ENCODE measurements around the gene ATP6V0A1.
A peak's percentile ranks its signal among the peaks of the same experiment; 100 is the strongest.
"Not testable (repeated sequence)": the region's sequence is repeated elsewhere in the genome, so short reads cannot be mapped to it uniquely, and the experiment has no call there.

Gene ATP6V0A1

DNA sequence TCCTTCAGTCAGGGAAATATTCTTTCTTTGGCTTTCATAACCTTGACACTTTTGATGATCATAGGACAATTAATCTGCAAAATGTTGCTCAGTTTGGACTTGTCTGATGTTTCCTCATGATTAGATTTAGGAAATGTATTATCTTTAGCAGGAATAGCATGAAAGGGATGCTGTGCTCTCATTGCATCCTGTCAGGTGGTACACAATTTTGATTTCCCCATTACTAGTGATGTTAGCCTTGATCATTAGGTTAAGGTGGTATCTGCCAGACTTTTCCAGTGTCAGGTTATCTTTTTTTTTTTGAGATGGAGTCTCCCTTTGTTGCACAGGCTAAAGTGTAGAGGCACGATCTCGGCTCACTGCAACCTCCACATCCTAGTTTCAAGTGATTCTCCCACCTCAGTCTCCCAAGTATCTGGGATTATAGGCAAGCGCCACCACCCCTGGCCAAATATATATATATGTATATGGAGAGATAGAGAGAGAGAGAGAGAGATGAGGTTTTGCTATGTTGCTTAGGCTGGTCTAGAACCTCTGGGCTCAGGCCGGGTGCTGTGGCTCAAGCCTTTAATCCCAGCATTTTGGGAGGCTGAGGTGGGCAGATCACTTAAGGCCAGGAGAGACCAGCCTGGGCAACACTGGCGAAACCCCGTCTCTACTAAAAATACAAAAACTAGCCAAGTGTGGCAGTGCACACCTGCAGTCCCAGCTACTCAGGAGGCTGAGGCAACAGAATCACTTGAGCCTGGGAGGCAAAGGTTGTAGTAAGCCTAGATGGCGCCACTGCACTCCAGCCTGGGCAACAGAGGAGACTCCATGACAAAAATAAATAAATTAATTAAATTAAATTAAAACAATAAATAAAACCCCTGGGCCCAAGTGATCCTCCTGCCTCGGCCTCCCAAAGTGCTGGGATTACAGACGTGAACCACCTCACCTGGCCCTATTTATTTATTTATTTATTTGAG lies 19.8 kb upstream of the ATP6V0A1 start:
- no peak for DNase-seq

- DNase-seq = no peak
These were observed 17.1 kb upstream of the ATP6V0A1 start for GRCh38 chr17:42441371-42442195.

GRCh38 chr17:42442196-42442565 lies 16.5 kb upstream of the ATP6V0A1 start:
- DNase-seq = no peak

DNA sequence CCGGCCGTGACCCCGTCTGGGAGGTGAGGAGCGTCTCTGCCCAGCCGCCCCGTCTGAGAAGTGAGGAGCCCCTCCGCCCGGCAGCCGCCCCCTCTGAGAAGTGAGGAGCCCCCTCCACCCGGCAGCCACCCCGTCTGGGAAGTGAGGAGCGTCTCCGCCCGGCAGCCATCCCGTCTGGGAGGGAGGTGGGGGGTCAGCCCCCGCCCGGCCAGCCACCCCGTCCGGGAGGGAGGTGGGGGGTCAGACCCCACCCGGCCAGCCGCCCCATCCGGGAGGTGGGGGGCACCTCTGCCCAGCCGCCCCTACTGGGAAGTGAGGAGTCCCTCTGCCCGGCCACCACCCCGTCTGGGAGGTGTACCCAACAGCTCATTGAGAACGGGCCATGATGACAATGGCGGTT lies 9.5 kb upstream of the ATP6V0A1 start:
- DNase-seq = not testable (repeated sequence)

- DNase-seq = not testable (repeated sequence)
These were observed 8.8 kb upstream of the ATP6V0A1 start for GRCh38 chr17:42449838-42450237.

DNA sequence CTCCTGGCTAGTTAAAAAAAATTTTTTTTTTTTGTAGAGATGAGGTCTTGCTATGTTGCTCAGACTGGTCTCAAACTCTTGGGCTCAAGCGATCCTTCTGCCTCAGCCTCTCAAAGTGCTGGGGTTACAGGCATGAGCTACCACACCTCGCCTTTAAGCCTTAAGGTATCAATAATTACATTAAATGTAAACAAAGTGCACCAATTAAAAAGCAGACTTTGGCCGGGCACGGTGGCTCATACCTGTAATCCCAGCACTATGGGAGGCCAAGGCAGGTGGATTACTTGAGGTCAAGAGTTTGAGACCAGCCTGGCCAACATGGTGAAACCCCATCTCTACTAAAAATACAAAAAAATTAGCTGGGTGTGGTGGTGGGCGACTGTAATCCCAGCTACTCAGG lies 7.4 kb upstream of the ATP6V0A1 start:
- DNase-seq = not testable (repeated sequence)

DNA sequence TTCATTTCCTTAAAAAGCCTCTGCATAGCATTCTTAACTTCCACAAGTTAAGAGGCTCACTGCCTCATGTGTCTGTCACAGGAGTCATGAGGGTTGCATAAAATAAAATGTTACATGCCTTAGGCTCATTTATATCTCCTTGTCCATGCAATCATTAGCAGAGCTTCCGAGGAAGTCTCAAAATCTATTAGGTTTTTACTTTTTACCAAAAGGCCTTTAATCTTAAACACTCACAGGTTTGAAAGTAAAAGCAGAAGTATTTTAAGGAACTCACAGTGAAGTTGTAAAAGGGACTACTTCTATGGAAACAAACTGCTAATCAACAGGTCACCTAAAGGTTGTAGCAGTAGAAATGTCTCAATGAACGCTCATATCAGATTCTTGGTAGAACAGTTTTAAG lies 5.2 kb upstream of the ATP6V0A1 start:
- DNase-seq = no peak

DNA sequence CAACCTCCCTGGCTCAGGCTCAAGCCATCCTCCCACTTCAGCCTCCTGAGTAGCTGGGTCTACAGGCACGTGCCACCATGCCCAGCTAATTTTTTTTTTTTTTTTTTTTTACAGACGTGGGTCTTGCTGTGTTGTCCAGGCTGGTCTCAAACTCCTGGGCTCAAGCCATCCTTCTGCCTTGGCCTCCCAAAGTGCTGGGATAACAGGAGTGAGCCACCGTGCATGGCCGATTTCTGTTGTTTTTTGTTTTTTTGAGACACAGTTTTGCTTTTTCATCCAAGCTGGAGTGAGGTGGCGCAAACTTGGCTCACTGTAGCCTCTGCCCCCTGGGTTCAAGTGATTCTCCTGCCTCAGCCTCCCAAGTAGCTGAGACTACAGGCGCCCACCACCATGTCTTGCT lies 3.7 kb upstream of the ATP6V0A1 start:
- DNase-seq = not testable (repeated sequence)

DNA sequence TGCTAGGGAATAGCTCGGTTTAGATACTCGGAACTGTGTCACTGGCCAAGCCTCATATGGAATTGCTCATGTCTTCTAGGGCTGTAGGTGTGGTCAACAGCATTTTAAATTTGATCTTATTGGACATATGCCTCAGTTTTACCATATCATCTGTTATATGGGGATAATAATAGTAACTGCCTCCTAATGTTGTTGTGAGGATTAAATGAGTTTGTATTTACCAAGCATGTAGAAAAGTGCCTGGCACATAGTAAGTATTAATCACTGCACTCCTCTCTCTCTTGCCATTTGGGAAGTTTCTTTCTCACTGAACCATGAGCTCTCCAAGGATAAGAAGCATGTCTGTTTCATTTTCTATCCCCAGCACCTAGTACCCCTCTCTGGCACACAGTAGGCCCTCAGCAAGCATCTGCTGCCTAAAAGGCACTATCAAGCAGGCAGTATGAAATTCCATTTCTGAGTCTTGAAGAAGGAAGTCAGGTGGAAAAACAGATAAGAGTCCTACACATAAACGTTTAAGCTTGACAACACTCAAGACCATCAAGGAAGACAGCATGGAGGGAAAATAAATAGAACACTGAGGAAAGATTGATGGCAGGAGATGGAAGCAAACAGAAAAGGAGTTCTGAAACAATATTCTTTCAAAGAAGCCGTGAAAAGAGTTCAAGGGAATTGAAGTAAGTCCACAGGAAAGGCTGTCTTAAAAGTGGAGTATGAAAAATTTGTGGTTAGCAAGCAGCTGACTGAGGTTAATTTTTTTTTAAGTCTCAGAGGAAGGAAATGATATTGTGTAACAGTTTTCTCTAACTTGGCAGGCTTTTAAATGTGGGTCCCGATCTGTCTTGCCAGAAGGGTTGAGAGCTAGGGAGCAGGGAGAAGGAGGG lies 2.2 kb upstream of the ATP6V0A1 start:
- DNase-seq = no peak

GRCh38 chr17:42457107-42457792 lies 1.4 kb upstream of the ATP6V0A1 start:
- DNase-seq = no peak

- peak; percentile 41 for DNase-seq
These were observed 650 bp downstream of the ATP6V0A1 start for GRCh38 chr17:42459256-42459800.

- peak; percentile 34 for DNase-seq
These were observed 1.2 kb downstream of the ATP6V0A1 start for GRCh38 chr17:42459801-42460281.

DNA sequence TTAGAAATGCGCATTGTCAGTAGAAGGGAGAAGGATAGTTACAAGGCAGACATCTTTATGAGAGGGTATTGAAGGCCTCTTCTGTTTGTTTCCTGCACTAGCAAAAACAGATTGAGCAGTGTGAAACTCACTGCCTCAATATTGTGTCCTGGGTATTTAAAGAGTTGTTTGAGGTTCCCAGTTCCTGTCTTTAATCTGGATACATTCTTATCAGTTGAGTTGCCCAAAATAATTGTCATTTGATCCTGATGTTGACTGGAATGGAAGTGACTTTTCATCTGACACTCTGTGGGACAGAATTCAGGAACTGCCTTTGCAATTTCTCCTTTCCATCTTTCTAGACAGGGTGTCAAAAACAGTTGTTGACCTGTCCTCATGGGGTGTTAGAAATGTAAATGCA lies 1.7 kb downstream of the ATP6V0A1 start:
- DNase-seq = no peak

DNA sequence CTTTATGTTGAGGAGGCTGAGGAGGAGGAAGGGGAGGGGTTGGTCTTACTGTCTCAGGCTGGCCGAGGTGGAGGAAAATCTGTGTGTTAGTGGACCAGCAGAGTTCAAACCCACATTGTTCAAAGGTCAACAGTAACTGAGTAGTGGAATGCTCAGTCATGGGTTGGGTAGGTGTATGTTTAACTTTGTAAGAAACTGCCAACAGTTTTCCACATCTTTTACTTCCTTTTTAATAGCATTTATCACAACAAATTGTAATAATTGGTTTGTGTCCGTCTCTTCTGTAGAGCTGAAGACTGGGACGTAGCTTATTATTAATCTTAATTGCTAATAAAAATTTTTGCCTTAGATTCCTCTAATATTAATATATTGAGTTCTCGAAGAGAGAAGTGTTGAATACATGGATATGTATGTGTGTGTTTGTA lies 5.3 kb downstream of the ATP6V0A1 start:
- no peak for DNase-seq

- DNase-seq = no peak
These were observed 9.2 kb downstream of the ATP6V0A1 start for GRCh38 chr17:42467889-42468288.

DNA sequence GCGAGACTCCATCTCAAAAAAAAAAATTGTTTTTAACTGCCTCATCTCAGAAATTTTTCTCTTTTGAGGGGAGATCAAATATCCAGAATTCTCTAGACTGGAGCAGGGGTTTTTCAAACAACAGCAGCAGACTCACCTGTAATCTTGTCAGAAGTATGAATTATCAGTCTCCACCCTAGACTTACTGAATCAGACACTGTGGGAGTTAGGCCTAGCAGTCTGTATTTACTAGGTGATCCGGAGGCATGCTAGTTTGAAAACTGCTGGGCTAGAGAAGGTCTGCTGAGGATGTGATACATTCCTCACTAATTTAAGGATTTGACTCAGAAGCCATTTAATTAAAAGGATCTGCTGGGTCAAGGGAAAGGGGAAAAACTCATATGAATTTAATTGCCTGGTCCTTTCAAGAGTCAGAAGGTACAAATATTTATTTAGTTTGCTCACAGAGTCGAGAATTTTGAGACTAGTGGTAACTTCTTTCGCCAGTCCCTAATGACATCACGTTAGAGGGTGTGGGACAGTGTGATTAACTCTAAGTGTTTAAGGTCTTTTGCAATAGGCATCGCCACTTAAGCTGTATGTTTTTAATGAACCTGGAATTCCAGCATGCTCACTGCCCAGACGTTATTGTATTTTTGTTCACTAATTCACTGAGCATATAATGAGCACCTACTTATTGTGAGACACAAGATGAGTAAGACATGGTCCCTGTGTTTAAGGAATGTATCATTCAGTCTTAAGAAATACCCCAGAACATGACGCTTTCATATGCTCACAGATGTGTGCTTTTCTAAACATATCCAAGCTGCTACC lies 14.2 kb downstream of the ATP6V0A1 start:
- DNase-seq = no peak

DNA sequence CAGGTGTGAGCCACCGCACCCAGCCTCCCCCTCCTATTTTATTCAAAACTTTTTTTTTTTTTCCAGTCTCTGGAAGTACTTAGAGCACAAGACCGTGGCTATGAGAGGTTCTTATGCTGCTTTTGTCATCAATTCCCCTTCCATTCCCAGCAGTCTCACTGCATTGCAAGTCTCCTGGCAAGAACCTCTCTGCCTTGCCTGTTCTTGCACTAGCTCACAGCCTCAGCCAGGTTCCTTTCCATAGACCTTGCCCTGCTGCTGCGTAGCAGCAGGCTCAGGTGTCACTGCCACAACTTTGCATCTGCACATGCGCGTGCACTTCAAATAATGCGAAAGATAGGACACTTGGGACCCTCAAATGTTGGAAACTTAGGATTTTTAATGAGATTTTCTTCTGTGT lies 15.6 kb downstream of the ATP6V0A1 start:
- no peak for DNase-seq

- DNase-seq = no peak
These were observed 16.4 kb downstream of the ATP6V0A1 start for GRCh38 chr17:42475121-42475520.

DNA sequence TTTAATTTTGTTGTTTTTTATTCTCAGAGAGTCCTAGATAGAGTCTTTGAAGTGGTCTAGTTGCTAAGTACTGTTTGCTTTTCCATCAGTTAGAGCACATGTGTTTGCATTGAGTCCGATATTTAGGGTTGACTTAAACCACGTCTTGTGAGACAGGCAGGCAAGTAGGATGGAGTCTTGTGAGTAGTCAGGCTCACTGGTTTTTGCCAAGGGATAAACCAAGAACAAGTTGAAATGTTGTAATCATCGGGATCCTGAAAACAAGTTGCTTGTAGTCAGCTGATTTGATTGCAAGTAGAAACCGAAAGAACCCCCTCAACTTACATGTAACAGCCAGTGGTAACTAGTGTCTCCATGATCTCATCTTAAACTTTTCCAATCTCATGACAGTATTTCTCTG lies 17.2 kb downstream of the ATP6V0A1 start:
- no peak for DNase-seq

DNA sequence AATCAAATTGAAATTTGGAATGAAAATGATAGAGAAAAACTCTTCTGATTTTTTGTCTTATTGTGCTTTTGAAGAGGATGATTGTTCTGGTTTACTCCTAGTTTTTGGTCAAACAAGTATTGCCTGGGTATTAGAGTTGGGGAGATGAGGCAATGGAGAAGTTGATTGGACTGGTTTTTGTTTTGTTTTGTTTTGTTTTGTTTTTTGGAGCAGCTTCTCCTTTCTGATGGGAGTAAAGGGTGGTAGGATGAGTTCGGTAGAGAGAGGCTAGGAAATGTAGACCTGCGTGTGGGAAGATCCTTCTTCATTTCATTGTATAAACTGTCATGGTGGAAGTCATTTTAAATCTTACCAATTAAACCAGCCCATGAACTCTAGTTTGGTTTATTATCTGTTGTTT lies 17.7 kb downstream of the ATP6V0A1 start:
- no peak for DNase-seq

GRCh38 chr17:42477173-42477572 lies 18.5 kb downstream of the ATP6V0A1 start:
- no peak for DNase-seq
